ENCODE results near the gene TSPYL4. TPM values are rescaled to one million over a fixed set of nuclear protein-coding genes. Genes with fewer than 3 reads are reported as not detected.

Gene TSPYL4
- polyA plus RNA-seq, 1 donor (not counting 4 experiments of a cell fraction or from before 2014, with no cell fraction given): 8.1 TPM

DNA sequence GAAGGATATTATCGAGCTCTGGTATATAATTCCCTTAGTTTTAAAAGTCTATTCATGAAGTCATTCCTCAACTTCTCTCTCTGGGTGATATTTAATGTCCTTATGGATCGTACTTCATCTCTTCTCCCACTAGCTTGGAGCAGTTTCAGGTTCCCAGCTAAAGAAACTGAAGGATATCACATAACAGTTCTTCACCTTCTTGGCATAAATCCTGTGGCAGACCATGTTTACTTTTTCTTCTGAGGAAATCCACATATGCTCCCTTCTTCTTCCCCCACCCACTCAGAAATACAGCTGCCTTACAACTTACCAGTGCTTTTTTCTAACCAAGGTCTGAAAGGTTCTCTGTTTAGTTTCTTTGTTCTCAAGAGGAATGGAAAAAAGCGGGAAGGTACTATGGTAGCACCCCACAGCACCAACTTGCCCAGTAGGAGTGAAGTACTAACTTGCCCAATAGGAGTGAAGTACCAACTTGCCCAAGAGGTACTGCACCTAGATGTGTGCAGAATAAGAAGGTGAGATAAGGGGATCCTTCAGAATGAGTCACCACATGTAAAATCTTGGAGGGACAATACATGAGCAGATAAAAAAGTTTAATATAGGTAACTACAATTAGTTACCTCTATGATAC is 53.1 kb downstream of the TSPYL4 start:
- dilution Hi-C loops (cut with MboI; ENCODE audit: extremely low pct_ligation_motif_present, low sequenced_read_pairs): no loop called here
- peak overlapping the region; percentile 71 for H3K4me2 ChIP-seq (ENCODE audit: control insufficient read depth, extremely low read depth, insufficient read depth, low read depth, low read length)
- no peaks in the 10 kb centered on the region for H3K9me3 ChIP-seq (ENCODE audit: control insufficient read depth, low read depth, low read length)
- H3K27ac ChIP-seq (ENCODE audit: control insufficient read depth, insufficient read depth, low read length): no peak overlapping the region
- no peak overlapping the region for H3K9ac ChIP-seq (ENCODE audit: control insufficient read depth, extremely low read depth, insufficient read depth, low read length)
- H2AFZ ChIP-seq (ENCODE audit: control insufficient read depth, low read length): peak overlapping the region; percentile 50
- H3K36me3 ChIP-seq (ENCODE audit: control insufficient read depth in 2 of 2, extremely low read depth in 1 of 2, insufficient read depth in 2 of 2, low read length in 2 of 2): peaks cover 0 to 2% of the 10 kb centered on the region in 2 experiments
- peak overlapping the region in 1 of 3 experiments; percentile 24 for H3K4me3 ChIP-seq (ENCODE audit: control insufficient read depth in 2 of 3, extremely low read depth in 1 of 3, insufficient read depth in 2 of 3, low read depth in 1 of 3, low read length in 3 of 3)
- peak; percentile 78 for FAIRE-seq
- no peaks in the 10 kb centered on the region for H3K27me3 ChIP-seq (ENCODE audit: control insufficient read depth, extremely low read depth, insufficient read depth, low read length)
- peaks cover 17% of the 10 kb centered on the region for H3K4me1 ChIP-seq (ENCODE audit: control insufficient read depth, extremely low read depth, insufficient read depth, low read length)
- DNase-seq (ENCODE audit: low read depth, low spot score): no peak
- no peaks in the 10 kb centered on the region for H3K79me2 ChIP-seq (ENCODE audit: control insufficient read depth, insufficient read depth, low read length)
- TF ChIP-seq, protein P1, sequence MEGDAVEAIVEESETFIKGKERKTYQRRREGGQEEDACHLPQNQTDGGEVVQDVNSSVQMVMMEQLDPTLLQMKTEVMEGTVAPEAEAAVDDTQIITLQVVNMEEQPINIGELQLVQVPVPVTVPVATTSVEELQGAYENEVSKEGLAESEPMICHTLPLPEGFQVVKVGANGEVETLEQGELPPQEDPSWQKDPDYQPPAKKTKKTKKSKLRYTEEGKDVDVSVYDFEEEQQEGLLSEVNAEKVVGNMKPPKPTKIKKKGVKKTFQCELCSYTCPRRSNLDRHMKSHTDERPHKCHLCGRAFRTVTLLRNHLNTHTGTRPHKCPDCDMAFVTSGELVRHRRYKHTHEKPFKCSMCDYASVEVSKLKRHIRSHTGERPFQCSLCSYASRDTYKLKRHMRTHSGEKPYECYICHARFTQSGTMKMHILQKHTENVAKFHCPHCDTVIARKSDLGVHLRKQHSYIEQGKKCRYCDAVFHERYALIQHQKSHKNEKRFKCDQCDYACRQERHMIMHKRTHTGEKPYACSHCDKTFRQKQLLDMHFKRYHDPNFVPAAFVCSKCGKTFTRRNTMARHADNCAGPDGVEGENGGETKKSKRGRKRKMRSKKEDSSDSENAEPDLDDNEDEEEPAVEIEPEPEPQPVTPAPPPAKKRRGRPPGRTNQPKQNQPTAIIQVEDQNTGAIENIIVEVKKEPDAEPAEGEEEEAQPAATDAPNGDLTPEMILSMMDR (optimal IDR thresholded peaks at IDR 0.05 in 1 of 3, IDR thresholded peaks at IDR 0.05 in 1 of 3, conservative IDR thresholded peaks at IDR 0.05 in 1 of 3; ENCODE audit: extremely low read depth in 1 of 3, insufficient read depth in 2 of 3, low read length in 3 of 3): no peak
- no peak for TF ChIP-seq EZH2 (IDR thresholded peaks at IDR 0.05; ENCODE audit: low read length)
- no peaks in the 10 kb centered on the region for H3K9me1 ChIP-seq (ENCODE audit: control insufficient read depth, extremely low read depth, insufficient read depth, low read length)
- no peaks in the 10 kb centered on the region for H4K20me1 ChIP-seq (ENCODE audit: control insufficient read depth, extremely low read depth, insufficient read depth, low read length)

Other genes starting within 250 kb of the TSPYL4 start
- gene FRK, start 193.2 kb downstream of the TSPYL4 start, polyA plus RNA-seq: 1.9 to 2.4 TPM (median 2.4 TPM) in 3 replicates
- 20.2 to 31.2 TPM (median 31.0 TPM) in 3 replicates for gene NT5DC1, start 153.2 kb downstream of the TSPYL4 start, polyA plus RNA-seq
- gene COL10A1, start 127.9 kb downstream of the TSPYL4 start, polyA plus RNA-seq: 0.01 TPM in 1 of 3 replicates, not detected in the others
- gene TSPYL1, start 25.9 kb upstream of the TSPYL4 start, polyA plus RNA-seq: 64.5 to 97.3 TPM (median 75.6 TPM) in 3 replicates
- 87.6 to 144 TPM (median 99.7 TPM) in 3 replicates for gene DSE, start 116.9 kb upstream of the TSPYL4 start, polyA plus RNA-seq
- gene CALHM6, start 207.3 kb upstream of the TSPYL4 start, polyA plus RNA-seq: 0.47 to 0.59 TPM (median 0.51 TPM) in 3 replicates